H9 (cell line): ENCODE data around the gene DAND5. TPM values are rescaled to one million over a fixed set of nuclear protein-coding genes. Genes with fewer than 3 reads are reported as not detected.
A peak's percentile ranks its signal among the peaks of the same experiment; 100 is the strongest.

Source experiments
- DNase-seq: peaks from one replicate; pipeline ENCODE4 v3.0.0-alpha.2; 2017
- H2AFZ ChIP-seq: one replicate; pipeline ENCODE4 v1.6.1; 2013; ENCODE audit warnings: mild to moderate bottlenecking, low read length, control low read depth, moderate library complexity
- H2AK5ac ChIP-seq: 2 replicates; pipeline ENCODE4 v1.6.1; 2013; ENCODE audit warnings: low read length, control low read depth, mixed read lengths; ENCODE audit not compliant: insufficient read length
- H2BK120ac ChIP-seq: one replicate; pipeline ENCODE4 v1.6.1; 2013; ENCODE audit warnings: low read depth, mild to moderate bottlenecking, low read length, control low read depth, inconsistent platforms; ENCODE audit not compliant: poor library complexity, severe bottlenecking
- H2BK12ac ChIP-seq: 2 replicates; pipeline ENCODE4 v1.6.1; 2013; ENCODE audit warnings: low read length, control low read depth, mixed read lengths, low read depth; ENCODE audit not compliant: insufficient read length
- H2BK15ac ChIP-seq: 2 replicates; pipeline ENCODE4 v1.6.1; 2013; ENCODE audit warnings: low read depth, low read length, control low read depth
- H2BK20ac ChIP-seq: one replicate; pipeline ENCODE4 v1.6.1; 2013; ENCODE audit warnings: low read depth, mild to moderate bottlenecking, low read length, control low read depth, inconsistent platforms; ENCODE audit not compliant: poor library complexity, severe bottlenecking
- H2BK5ac ChIP-seq: 2 replicates; pipeline ENCODE4 v1.6.1; 2013; ENCODE audit warnings: low read length, control low read depth, mixed read lengths; ENCODE audit not compliant: insufficient read length
- H3K14ac ChIP-seq: 2 replicates; pipeline ENCODE4 v1.6.1; 2013; ENCODE audit warnings: low read length, control low read depth; ENCODE audit not compliant: insufficient read depth
- H3K18ac ChIP-seq: 2 replicates; pipeline ENCODE4 v1.6.1; 2013; ENCODE audit warnings: low read depth, mild to moderate bottlenecking, mixed read lengths, low read length, control low read depth; ENCODE audit not compliant: insufficient read length
- H3K23ac ChIP-seq: 2 replicates; pipeline ENCODE4 v1.6.1; 2013; ENCODE audit warnings: low read length, control low read depth, mixed read lengths, low read depth; ENCODE audit not compliant: insufficient read length
- H3K23me2 ChIP-seq: 2 replicates; pipeline ENCODE4 v1.6.1; 2013; ENCODE audit warnings: low read depth, mild to moderate bottlenecking, mixed read lengths, low read length, control low read depth; ENCODE audit not compliant: insufficient read length, poor library complexity, severe bottlenecking
- H3K27ac ChIP-seq: 2 replicates; pipeline ENCODE4 v1.5.1; 2013; ENCODE audit warnings: low read length, control low read depth, mixed read lengths, low read depth; ENCODE audit not compliant: insufficient read length
- H3K27me3 ChIP-seq: 2 replicates; pipeline ENCODE4 v1.6.1; 2013; ENCODE audit warnings: low read length, control low read depth, inconsistent platforms; ENCODE audit not compliant: insufficient read depth
- H3K4ac ChIP-seq: 2 replicates; pipeline ENCODE4 v1.6.1; 2013; ENCODE audit warnings: low read depth, mild to moderate bottlenecking, control low read depth, inconsistent platforms, low read length, moderate library complexity
- H3K4me1 ChIP-seq: 2 replicates; pipeline ENCODE4 v1.6.1; 2013; ENCODE audit warnings: low read length, control low read depth, inconsistent platforms; ENCODE audit not compliant: insufficient read depth
- H3K4me2 ChIP-seq: 2 replicates; pipeline ENCODE4 v1.6.1; 2013; ENCODE audit warnings: low read length, control low read depth, mixed read lengths; ENCODE audit not compliant: insufficient read length, insufficient read depth
- H3K56ac ChIP-seq: 2 replicates; pipeline ENCODE4 v1.6.1; 2013; ENCODE audit warnings: low read depth, mild to moderate bottlenecking, mixed read lengths, low read length, control low read depth; ENCODE audit not compliant: insufficient read length
- H3K79me1 ChIP-seq: 2 replicates; pipeline ENCODE4 v1.6.1; 2013; ENCODE audit warnings: low read depth, mild to moderate bottlenecking, moderate library complexity, low read length, control low read depth, inconsistent platforms; ENCODE audit not compliant: insufficient read depth, poor library complexity, severe bottlenecking
- H3K79me2 ChIP-seq: 2 replicates; pipeline ENCODE4 v1.6.1; 2013; ENCODE audit warnings: low read length, control low read depth, inconsistent platforms; ENCODE audit not compliant: insufficient read depth
- H3K9ac ChIP-seq: 2 replicates; pipeline ENCODE4 v1.6.1; 2013; ENCODE audit warnings: low read length, control low read depth, mixed read lengths; ENCODE audit not compliant: insufficient read length; ENCODE audit errors: extremely low read depth
- H3K9me3 ChIP-seq: one replicate; pipeline ENCODE4 v1.6.1; 2013; ENCODE audit warnings: low read depth, low read length, inconsistent platforms; ENCODE audit not compliant: control insufficient read depth
- H3T11ph ChIP-seq: one replicate; pipeline ENCODE4 v1.6.1; 2013; ENCODE audit warnings: mild to moderate bottlenecking, low read length, control low read depth, inconsistent platforms
- H4K20me1 ChIP-seq: one replicate; pipeline ENCODE4 v1.6.1; 2013; ENCODE audit not compliant: control insufficient read depth, insufficient read length, insufficient read depth
- H4K5ac ChIP-seq: 2 replicates; pipeline ENCODE4 v1.6.1; 2013; ENCODE audit warnings: low read depth, mild to moderate bottlenecking, mixed read lengths, low read length, control low read depth; ENCODE audit not compliant: insufficient read length
- H4K8ac ChIP-seq: replicated peaks from 2 replicates; pipeline ENCODE4 v1.6.1; 2013; ENCODE audit warnings: low read length, control low read depth, mixed read lengths, low read depth; ENCODE audit not compliant: insufficient read length
- H4K91ac ChIP-seq: 2 replicates; pipeline ENCODE4 v1.6.1; 2013; ENCODE audit warnings: low read depth, mild to moderate bottlenecking, moderate library complexity, mixed read lengths, low read length, control low read depth; ENCODE audit not compliant: insufficient read length
- H3K27ac Mint-ChIP-seq, 3 experiments: 2 replicates in 2 of 3; 3 replicates in 1 of 3; pipeline ENCODE4 v1.8.0; 2020 to 2021; ENCODE audit warnings: mixed read lengths in 3 of 3, mild to moderate bottlenecking in 1 of 3, moderate library complexity in 1 of 3
- H3K27me3 Mint-ChIP-seq: 2 replicates; pipeline ENCODE4 v1.8.0; 2021; ENCODE audit warnings: low read depth, mild to moderate bottlenecking, moderate library complexity, mixed read lengths
- H3K36me3 Mint-ChIP-seq, 3 experiments: 2 replicates in 2 of 3; 3 replicates in 1 of 3; pipeline ENCODE4 v1.8.0; 2020 to 2021; ENCODE audit warnings: low read depth in 3 of 3, mixed read lengths in 3 of 3; ENCODE audit not compliant: insufficient read depth in 1 of 3
- H3K4me1 Mint-ChIP-seq, 2 experiments: 2 replicates each; pipeline ENCODE4 v1.8.0; 2020; ENCODE audit warnings: mixed read lengths in 2 of 2
- H3K4me3 Mint-ChIP-seq, 2 experiments: 2 replicates in 1 of 2; 3 replicates in 1 of 2; pipeline ENCODE4 v1.8.0; 2020 to 2021; ENCODE audit warnings: mild to moderate bottlenecking in 2 of 2, mixed read lengths in 2 of 2, moderate library complexity in 1 of 2
- H3K9me3 Mint-ChIP-seq, 2 experiments: 2 replicates in 1 of 2; 3 replicates in 1 of 2; pipeline ENCODE4 v1.8.0; 2020; ENCODE audit warnings: mild to moderate bottlenecking in 2 of 2, mixed read lengths in 2 of 2, moderate library complexity in 1 of 2
- WGBS: extraction: QIAGEN DNeasy Blood & Tissue Kit; methylation state at CpG from one replicate; pipeline ENCODE4 v1.1.7; 2013; ENCODE audit warnings: missing lambda C conversion rate, low lambda C conversion rate, mixed read lengths; ENCODE audit not compliant: insufficient read length; ENCODE audit errors: extremely low coverage; 5-methylcytosine and 5-hydroxymethylcytosine counted together
- total RNA-seq: library from RNA; stranded (reverse); gene quantifications from 2 replicates; pipeline ENCODE4 v1.2.1, GENCODE V29; 2021
- TF ChIP-seq, protein P1 (sequence below): fragments of 200-600 bp; sonication (generic); conservative IDR thresholded peaks from 3 replicates; pipeline ENCODE4 v1.8.0; 2021; ENCODE audit warnings: antibody characterized with exemption, mild to moderate bottlenecking

DAND5 gene
- total RNA-seq, 1 experiment from 2014 or later, result 0.11 TPM

DNA sequence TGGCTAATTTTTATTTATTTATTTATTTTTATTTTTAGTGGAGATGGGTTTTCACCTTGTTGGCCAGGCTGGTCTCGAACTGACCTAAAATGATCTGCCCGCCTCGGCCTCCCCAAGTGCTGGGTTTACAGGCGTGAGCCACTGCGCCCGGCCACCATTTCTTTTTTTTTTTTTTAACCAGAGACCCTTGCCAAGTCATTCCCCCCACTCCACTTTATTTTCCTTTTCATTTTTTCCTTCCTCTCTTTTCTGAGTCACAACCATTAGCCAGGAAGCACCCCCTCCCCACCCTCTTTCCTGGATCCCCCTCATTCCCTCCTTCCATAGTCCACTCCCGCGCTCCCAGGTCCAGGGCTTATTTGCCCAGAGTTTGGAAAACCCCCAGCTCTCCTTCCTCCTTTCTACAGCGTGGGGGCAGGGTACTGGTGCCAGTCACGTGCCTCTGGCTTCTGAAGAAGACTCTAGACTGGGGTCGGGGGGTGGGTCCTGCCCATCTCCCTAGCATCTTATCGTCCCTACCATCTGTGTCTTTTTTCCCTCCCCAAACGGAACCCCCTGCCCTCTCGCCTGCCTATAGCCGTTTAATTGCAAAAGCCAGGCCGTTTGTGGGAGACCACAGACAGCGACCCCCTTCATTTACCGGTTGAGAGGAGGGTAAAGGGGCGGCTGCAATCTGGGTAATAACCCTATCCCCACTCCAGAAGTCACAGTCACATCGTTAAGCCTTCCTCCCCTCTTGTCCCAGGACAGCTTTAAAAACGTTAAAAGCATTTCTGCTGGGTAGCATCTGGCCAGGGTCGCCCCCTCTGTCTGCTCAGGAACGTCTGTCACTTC lies 32.1 kb upstream of the DAND5 start:
- H3K27ac ChIP-seq, result no peak overlapping the region
- Mint-ChIP-seq H3K9me3 (no peaks in the 10 kb centered on the region; a peak in 1 of 5 replicates), H3K27me3 (no peaks in the 10 kb centered on the region; the same call in 1 of the 2 replicates), H3K4me1 (peaks cover 27 to 47% of the 10 kb centered on the region in 2 experiments), H3K27ac (peak overlapping the region; percentile 71 to 97 (median 97)), H3K36me3 (peaks cover 36 to 47% (median 39%) of the 10 kb centered on the region in 3 experiments), H3K4me3 (peak overlapping the region; percentile 98 to 99)
- TF ChIP-seq, protein P1, sequence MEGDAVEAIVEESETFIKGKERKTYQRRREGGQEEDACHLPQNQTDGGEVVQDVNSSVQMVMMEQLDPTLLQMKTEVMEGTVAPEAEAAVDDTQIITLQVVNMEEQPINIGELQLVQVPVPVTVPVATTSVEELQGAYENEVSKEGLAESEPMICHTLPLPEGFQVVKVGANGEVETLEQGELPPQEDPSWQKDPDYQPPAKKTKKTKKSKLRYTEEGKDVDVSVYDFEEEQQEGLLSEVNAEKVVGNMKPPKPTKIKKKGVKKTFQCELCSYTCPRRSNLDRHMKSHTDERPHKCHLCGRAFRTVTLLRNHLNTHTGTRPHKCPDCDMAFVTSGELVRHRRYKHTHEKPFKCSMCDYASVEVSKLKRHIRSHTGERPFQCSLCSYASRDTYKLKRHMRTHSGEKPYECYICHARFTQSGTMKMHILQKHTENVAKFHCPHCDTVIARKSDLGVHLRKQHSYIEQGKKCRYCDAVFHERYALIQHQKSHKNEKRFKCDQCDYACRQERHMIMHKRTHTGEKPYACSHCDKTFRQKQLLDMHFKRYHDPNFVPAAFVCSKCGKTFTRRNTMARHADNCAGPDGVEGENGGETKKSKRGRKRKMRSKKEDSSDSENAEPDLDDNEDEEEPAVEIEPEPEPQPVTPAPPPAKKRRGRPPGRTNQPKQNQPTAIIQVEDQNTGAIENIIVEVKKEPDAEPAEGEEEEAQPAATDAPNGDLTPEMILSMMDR, result no peak
- no peak overlapping the region for H2BK20ac ChIP-seq
- H2BK5ac ChIP-seq, result no peak overlapping the region
- no peaks in the 10 kb centered on the region for H3K9me3 ChIP-seq
- peak; percentile 69 for DNase-seq
- H3K56ac ChIP-seq, result no peak overlapping the region
- no peak overlapping the region for H3K23ac ChIP-seq
- H4K91ac ChIP-seq, result no peak overlapping the region
- H2AK5ac ChIP-seq, result no peak overlapping the region
- H3K79me1 ChIP-seq, result peaks cover 12% of the 10 kb centered on the region
- H3T11ph ChIP-seq, result no peak overlapping the region
- H3K23me2 ChIP-seq, result peaks cover 11% of the 10 kb centered on the region
- no peak overlapping the region for H3K14ac ChIP-seq
- H3K9ac ChIP-seq, result no peak overlapping the region
- H2BK15ac ChIP-seq, result no peak overlapping the region
- peaks cover 16% of the 10 kb centered on the region; the same call in 1 of the 2 replicates for H3K79me2 ChIP-seq
- no peak overlapping the region for H2BK12ac ChIP-seq
- peak overlapping the region; percentile 30 for H3K4me2 ChIP-seq
- no CpG with 5 or more reads among the region's 23 CpGs for WGBS
- no peaks in the 10 kb centered on the region for H3K27me3 ChIP-seq
- H3K4ac ChIP-seq, result no peak overlapping the region
- no peak overlapping the region for H2AFZ ChIP-seq
- peak overlapping the region; percentile 17 for H2BK120ac ChIP-seq
- no peak overlapping the region for H3K18ac ChIP-seq
- no peaks in the 10 kb centered on the region; the same call in 1 of the 2 replicates for H3K4me1 ChIP-seq
- no peak overlapping the region for H4K8ac ChIP-seq
- no peak overlapping the region for H4K5ac ChIP-seq
- no peaks in the 10 kb centered on the region for H4K20me1 ChIP-seq
